Activated T-cell treated with anti-CD3 and anti-CD28 coated beads for 48 hours (primary cell): ENCODE results near the gene CFAP46.
"Not testable (repeated sequence)": the region's sequence is repeated elsewhere in the genome, so short reads cannot be mapped to it uniquely, and the experiment has no call there.

Source experiments
- DNase-seq: peaks from one replicate; pipeline ENCODE4 v3.0.0-alpha.2; 2020; ENCODE audit warnings: low read depth

Gene CFAP46

DNA sequence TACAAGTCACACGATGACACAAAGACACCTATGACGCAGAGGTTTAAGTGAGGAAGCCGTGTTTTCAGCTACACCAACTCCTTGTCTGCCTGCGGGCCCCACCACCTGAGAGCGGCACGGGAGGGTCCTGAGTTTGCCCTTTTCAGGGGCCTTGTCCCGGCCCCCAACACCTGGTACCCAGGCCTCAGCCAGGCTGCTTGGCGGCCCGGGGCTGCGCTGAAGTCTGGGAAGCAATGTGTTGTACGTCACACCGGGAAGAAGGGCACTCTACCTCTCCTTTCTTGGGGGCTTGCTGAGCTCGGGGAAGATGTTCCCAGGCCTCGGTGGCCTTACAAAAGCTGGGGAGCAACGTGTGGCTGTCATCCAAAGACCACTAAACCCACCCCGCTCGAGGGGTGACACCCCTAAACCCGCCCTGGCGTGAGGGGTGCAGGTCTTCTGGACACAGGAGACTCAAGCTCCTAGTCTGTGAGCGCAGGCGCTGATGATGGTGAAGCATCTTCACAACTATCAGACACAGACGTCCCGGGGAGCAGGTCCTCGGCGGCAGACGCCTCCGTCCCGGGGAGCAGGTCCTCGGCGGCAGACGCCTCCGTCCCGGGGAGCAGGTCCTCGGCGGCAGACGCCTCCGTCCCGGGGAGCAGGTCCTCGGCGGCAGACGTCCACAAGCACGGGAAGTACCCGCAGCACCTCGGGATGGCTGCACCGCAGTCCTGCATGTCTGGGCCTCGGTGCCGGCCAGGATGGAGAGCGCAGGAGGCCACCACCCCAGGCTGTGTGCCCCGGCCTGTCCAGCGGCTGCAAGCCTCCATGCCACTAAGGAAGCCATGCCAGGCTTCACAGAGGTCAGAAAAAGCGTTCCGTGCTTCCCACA, 15.4 kb downstream of the CFAP46 start:
- DNase-seq = no peak

DNA sequence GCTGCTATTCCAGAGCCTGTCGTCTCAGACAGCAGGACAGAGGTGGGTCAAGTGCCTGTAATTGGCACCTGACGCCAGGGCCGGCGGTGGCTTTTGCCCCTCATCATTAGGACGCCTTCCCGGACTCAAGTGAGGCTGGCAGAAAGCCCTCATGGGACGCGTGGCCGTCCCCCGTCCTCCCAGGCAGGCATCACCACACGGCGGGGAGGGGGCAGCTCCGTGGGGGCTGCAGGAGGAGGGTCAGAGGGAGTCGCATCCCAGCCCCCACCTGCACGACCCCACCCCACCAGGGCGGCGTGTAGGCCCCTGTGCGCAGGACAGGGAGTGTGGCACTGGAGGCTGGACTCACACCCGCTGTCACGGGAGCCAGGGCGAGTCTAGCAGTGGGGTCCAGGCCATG, 16.3 kb downstream of the CFAP46 start:
- no peak for DNase-seq

DNA sequence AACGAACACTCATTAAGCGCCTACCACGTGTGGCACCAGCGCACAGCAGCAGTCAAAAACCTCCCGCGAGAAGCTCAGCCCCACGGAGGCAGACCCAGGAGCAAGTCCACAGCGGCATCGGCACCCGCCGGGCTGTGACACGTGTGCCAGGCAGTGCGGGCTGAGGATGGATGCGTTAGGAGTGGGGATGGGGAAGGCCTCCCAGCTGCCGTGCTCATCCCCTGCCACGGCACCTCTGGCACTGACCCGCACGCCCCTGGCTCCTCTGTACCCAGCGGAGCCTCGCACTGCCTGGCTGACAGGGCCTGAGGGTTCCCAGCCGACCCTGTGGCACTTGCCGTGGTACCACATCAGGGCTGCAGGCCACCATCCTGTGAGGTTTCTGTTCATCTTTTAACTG, 16.8 kb downstream of the CFAP46 start:
- DNase-seq = no peak

DNA sequence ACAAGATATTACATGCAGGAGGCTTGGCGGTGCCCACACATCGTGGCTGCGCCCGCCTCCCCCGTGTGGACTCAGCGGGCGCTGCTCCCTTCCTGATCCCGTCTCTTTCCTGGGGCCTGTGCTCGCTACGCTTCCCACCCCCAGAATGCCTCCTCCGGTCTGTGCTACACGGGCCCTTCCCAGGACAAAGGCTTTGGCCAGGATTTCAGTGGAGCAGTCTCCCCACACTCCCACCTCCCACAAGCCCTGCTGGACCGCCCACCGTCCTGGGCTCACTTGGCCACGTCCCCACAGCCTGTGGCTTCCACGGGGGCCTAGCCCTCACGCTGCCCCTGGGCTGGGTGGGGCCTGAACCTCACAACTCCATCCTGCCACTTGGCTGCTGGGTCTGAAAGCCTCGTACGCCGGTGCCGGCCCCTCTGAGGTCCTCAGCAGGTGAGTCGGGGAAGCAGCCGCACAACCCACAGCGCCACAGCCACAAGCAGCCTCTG, 17.3 kb downstream of the CFAP46 start:
- DNase-seq = no peak

DNA sequence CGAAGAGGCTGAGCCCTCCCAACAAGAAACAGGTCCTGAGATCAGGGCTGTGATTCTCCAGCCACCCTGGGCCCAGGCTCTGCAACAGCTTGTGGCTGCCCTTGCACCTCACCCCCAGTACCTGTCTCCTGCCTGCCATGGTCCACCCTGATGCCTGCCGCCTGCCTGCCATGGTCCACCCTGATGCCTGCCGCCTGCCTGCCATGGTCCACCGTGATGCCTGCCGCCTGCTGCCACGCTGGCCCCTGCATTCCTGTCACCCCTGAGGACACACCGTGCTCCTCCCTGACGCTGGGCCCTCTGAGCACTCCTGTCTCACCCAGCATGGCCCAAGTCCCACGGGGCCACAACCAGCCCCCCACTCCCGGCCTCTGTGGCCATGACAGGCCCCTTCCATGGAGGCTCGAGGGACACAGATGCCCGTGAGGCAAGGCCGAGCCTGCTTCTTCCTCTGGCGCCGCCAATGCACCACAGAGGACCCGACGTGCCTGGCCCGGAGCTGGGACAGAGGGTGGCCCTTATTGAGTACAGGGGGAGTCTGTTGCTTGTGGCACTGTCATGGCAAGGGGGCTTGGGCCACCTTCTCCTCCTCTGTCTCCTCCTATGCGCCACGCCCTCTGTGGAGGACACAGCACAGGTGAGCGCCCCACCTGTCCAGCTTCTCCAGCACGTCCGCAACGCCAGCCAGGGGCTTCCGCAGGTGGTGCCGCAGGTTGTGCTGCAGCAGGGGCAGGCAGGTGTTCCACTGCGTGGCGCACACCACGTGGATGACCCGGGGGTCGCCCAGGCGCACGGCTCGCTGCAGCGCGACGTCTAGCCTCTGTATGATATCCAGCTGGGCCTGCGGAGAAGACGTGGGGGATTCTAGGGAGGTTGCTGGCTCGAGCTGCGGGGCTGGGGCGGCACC, 18.1 kb downstream of the CFAP46 start:
- DNase-seq = no peak

DNA sequence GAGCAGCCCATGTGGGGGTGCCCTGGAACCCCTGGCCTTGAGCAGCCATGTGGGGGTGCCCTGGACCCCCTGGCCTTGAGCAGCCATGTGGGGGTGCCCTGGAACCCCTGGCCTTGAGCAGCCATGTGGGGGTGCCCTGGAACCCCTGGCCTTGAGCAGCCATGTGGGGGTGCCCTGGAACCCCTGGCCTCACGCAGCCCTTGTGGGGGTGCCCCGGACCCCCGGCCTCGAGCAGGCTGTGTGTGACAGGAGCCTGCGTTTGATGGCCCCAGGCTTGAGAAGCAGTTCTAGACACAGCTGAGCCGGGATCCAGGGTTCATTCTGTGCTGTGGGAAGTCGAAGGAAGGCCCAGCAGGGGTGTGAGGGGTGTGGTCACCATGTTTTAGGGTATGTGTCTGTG, 19.0 kb downstream of the CFAP46 start:
- not testable (repeated sequence) for DNase-seq

DNA sequence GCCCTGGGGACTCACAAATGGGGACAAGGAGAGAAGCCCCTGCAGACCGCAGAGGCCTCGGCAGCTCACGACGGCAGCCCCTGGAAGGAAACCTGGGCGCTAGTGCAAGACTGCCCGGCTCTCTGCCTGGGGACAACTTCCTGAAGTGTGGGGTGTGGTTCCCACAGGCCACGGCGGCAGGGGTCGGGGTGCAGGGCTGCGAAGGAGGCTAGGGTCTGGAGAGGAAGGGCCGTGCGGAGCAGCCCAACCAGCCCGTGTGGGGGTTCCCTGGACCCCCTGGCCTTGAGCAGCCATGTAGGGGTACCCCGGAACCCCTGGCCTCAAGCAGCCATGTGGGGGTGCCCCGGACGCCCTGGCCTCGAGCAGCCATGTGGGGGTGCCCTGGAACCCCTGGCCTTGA, 19.5 kb downstream of the CFAP46 start:
- no peak for DNase-seq

DNA sequence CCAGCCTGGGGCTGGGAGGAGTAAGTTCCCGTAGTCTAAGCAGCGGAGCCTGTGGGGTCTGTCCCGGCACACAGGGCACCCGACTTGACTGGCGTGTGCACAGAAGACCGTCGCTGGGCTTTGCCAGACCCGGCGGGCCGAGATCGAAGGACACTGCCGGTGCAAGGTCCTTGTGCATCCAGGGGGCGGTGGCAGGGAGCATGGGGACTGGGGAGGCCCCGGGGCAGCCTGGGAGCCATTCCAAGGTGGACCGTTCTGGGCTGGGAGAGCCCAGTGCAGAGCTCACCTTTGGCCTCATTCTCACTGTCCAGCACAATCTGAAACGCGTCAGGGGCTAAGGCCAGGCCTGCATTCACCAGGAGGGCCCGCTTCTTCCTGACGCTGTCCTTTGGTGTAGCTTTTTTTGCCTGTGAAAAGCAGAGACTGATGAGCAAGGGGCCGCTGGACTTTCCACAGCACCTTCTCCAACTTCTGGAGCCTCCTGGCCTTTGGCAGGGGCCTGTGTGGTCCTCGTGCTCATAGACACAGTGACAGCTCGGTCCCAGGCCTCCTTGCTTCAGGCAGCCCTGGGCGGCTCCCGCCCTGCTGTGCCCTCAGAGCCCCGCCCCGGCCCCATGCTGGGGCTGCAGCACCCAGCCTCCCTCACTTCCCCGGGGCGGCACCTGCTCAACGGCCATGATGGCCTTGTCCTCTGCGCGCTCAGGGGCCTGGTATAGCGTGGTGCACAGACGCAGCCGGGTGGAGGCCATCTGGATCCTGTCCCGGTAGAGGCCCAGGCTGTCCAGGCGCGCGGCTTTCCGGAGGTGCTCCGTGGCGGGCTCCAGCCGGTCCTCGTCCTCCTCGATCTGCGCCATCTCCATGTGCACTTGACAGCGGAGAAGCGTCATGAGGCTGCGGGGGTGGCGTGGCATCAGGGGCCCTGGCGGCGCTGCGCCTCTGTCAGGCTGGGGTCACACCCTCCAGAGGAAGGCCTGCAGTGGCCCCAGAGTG, 20.3 kb downstream of the CFAP46 start:
- no peak for DNase-seq

DNA sequence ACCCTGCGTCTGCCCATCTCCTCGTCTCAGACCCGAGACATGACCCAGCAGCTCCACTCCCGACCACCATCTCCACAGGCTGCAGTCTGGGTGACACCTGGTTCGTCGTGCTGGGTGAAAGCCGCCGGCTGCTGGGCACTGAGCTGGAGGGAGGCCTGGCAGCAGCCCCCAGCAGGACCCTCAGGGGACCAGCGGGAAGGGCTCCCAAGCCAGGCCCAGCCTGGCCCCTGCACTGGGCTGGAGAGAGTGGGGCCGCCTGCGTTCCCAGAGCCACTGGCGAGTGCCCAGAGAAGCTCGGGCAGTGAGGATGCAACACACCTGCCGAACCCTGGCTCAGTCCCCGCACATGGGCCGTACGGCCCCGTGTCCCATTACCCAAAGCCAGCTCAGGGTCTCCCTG, 21.3 kb downstream of the CFAP46 start:
- no peak for DNase-seq

DNA sequence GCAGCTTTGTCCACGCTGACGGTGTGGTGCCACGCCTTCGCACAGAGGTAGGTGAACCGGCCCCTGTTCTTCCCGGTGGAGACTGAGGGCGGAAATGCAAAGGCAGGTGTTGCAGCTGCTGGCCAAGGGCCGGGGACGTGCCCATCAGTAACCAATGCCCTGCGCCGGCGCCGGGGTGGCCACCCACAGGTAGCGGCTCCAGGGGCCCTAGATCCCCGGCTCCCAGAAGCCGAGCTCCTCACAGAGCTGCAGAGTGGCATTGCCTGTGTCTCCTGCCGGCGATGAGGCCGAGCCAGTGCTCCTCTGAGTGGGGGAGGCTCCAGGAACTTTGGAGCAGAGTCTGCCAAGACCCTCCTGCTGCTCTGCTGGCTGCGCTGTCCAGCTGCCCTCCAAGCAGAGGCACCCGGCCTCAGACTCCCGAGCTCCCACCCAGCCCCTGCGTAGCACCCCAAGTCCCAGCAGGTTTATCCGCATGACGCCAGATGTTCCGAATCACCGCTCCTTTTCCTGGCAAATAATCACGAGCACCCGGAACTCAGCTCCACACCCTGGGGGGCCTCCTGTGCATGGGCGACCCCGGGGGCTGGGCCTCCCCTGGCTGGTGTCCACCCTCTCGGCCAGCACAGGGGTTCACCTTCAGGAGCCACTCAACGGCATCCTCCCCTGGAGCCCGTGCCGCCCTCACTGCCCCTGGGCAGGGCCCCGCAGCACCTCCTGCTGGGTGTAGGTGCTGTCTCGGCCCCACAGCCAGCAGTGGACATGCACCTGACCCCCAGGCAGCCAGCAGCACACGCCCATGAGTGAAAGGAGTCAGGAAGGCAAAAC, 22.1 kb downstream of the CFAP46 start:
- no peak for DNase-seq

DNA sequence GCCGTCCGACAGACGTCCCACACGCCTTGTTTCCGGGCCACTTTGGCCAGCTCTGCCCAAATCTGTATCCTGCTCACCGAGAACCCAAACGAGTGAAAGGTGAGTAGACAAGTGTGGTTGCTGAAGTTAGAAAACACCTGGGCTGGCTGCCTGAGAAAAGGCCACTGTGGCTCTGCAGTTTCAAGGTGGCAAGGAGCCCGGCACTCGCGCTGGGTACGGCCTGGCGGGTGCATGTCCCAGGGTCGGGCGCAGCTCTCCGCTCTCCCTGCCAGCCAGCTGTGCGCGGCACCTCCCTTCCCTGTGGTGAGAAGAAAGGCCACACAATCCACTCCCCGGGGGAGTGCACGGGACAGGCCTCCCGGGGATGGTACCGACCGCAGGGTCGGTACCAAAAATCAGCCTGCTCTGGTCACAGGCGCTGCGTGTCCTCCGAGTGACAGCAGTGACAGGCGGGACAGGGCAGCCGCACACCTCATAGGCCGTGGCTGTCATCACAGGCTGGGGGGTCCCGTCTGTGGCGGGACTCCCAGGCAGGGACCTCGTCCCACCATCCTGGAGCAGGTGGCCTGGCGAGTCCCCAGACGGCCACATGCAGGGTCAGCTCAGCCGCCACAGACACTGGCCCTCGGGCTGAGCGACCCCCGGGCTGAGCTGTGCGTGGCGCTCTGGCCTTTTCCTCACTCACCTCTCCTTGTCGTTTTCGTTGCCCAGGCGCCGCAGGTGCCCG, 22.8 kb downstream of the CFAP46 start:
- DNase-seq = no peak

DNA sequence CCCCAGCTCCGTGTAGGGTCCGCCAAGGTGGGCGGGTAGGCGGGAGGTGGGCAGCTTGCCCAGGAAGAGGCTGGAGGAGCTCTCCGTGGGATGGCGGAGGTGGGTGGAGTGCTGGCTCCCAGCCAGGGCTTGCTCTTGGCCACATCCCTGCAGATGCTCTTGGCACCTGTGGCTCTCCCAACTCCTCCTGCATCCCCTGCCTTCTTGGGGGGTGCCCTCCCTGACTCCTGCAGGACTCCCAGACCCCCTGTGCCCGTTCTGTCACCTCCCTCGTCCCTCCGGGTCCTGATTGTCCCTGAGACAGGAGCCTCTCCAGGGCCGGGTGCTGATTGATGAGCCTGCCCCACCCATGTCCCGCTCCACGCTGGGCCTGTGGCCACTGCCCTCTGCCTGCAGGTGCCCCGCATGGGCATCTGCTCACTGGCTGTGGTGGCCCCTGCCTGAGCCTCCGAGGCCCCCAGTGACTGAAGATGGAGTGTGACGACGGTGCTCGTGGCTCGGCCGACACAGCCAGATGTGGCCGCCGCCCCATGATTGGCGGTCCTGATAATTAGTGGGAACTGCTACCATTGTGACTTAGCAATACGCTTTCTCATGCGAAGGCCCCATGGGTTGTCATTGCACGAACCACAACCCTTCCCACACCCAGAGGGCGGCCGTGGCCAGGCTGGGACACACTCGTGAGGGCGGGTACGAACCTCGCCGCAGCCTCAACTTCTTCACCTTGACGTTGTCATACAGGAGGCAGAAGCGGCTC, 23.6 kb downstream of the CFAP46 start:
- DNase-seq = no peak

DNA sequence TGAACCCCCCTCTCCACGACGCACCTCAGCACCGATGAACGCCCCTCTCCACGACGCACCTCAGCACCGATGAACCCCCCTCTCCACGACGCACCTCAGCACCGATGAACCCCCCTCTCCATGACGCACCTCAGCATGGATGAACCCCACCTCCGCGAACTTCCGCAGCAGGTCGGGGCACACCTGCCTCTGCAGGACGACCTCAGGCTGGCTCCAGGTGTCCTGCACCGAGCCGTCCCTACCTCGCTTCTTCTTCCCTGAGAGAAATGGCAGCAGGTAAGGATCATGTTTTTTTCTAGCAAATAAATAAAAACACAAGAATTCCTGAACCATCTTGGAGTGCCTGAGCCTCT, 24.1 kb downstream of the CFAP46 start:
- DNase-seq = no peak

DNA sequence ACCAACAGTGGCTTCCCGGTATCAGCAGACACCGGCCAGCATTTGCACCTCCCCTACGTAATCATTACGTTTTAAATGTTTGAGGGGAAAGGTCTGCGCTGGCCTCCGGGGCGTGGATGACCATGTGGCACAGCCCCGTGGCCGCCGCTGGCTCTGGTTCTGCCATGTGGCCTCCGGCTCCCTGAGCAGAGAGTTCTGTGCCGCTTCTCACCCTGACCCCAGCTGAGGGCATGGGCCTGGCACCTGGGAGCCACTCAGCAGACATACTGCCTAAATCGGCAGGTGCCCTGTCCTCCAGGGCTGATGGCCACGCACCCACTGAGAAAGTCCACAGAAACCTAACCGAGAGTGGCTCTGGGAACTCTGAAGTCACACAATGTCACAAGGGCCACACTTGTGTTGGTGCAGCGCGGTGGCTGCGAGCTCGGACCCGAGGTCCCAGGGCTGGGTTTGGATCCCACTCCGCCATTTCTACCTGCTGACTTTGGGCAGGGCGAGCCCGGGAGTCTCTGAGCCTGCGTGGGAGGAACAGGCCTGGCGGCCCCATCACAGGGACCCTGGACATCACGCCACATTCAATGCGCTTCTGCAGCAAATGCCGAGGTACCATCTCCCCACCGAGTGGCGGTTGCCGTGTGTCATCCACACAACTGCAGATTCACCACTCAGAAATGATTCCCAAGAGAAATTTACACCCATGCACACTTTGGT, 25.3 kb downstream of the CFAP46 start:
- DNase-seq = no peak

DNA sequence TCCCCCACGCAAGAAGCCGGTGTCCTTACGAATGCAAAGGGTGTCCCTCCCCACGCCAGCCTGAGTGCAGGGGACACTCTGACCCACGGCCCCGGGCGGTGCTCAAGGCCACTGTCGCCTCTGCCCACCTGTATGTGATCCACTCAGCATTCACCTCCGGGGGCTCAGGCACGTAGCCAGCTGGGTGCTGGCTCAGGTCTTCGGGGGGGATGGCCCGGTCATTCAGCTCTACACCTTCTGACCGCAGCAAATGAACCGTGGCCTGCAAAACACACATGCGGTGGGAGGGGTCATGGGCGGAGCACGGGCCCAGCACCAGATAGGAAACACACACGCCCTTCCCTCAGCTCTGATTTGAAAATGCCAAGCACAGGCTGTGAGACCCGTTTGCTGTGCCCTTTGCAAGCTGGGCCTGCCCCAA, 25.9 kb downstream of the CFAP46 start:
- DNase-seq = no peak

DNA sequence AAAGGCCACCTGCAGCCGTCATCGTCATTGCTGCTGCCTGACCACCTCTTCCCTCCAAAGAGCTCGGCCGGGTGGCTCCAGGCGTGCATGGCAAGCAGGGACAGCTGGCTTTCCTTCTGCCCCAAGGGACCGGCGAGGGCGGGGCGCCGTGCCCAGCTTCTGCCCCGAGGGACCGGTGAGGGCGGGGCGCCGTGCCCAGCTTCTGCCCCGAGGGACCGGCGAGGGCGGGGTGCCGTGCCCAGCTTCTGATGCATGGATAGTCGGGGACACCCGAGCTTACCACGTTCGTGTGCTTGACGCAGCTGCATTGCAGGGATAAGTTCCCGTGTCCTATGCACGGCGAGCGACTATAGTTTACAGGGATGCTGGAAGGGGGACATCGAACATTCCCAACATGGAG, 27.0 kb downstream of the CFAP46 start:
- no peak for DNase-seq

DNA sequence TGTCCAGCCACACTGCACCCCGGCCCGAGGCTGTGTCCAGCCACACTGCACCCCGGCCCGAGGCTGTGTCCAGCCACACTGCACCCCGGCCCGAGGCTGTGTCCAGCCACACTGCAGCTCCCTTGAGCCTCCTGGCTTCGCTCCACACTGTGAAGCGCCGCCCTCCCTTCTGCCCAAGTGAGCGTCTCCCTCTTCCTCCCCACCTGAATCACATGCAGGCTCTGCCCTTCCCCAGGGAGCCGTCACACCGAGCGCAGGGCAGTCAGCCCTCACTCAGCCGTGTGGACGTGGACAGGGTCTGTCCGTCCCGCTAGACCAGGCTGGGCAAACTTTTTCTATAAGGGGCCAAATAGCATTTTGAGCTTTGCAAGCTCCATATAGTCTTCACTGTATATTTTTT, 27.6 kb downstream of the CFAP46 start:
- no peak for DNase-seq

DNA sequence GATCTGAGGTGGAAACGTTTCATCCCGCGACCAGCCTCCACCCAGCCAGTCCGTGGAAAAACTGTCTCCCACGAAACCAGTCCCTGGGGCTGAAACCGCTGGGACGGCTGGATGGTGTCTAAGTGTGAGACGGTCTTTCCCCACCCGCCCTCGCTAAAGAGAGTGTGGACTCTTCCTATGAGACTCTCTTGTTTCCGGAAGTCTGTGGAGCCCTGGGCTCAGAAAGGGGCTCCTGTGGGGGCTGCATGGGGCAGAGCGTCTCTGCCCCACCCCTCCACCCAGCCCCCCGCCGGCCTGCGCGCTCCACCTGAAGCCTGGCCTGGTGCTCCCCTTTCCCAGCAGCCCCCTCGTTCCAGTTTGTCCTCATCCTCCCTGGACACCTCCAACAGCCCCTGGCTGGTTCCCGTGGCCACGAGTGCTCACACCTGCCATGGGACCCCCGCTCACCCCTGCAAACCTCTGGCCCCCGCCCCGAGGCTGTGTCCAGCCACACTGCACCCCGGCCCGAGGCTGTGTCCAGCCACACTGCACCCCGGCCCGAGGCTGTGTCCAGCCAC, 28.7 kb downstream of the CFAP46 start:
- no peak for DNase-seq
